IPS-NIHi7 (cell line): ENCODE results near the gene ADAMTSL5.

Experiments used
- DNase-seq: peaks from one replicate; pipeline ENCODE4 v3.0.0; 2012; ENCODE audit warnings: mixed read lengths; ENCODE audit errors: extremely low spot score

Gene ADAMTSL5

GRCh38 chr19:1467215-1467489 is 45.7 kb downstream of the ADAMTSL5 start:
- DNase-seq = no peak

- DNase-seq = no peak
These were observed 46.2 kb downstream of the ADAMTSL5 start for GRCh38 chr19:1466461-1467214.

GRCh38 chr19:1466018-1466460 is 46.8 kb downstream of the ADAMTSL5 start:
- DNase-seq = no peak

- DNase-seq = peak; percentile 66
These were observed 47.4 kb downstream of the ADAMTSL5 start for GRCh38 chr19:1465191-1466016.

GRCh38 chr19:1461862-1462261 is 51.0 kb downstream of the ADAMTSL5 start:
- no peak for DNase-seq

- no peak for DNase-seq
These were observed 52.5 kb downstream of the ADAMTSL5 start for GRCh38 chr19:1460033-1460995.

GRCh38 chr19:1459479-1459878 is 53.3 kb downstream of the ADAMTSL5 start:
- no peak for DNase-seq

- no peak for DNase-seq
These were observed 54.9 kb downstream of the ADAMTSL5 start for GRCh38 chr19:1457892-1458291.

GRCh38 chr19:1457031-1457739 is 55.6 kb downstream of the ADAMTSL5 start:
- DNase-seq = no peak

- DNase-seq = no peak
These were observed 56.5 kb downstream of the ADAMTSL5 start for GRCh38 chr19:1456121-1456900.

- DNase-seq = peak; percentile 94
These were observed 57.3 kb downstream of the ADAMTSL5 start for GRCh38 chr19:1455336-1456120.
